Measurements from ENCODE around the gene SSTR1. TPM values are rescaled to one million over a fixed set of nuclear protein-coding genes. Genes with fewer than 3 reads are reported as not detected.
A peak's percentile ranks its signal among the peaks of the same experiment; 100 is the strongest.

SSTR1 gene, protein sequence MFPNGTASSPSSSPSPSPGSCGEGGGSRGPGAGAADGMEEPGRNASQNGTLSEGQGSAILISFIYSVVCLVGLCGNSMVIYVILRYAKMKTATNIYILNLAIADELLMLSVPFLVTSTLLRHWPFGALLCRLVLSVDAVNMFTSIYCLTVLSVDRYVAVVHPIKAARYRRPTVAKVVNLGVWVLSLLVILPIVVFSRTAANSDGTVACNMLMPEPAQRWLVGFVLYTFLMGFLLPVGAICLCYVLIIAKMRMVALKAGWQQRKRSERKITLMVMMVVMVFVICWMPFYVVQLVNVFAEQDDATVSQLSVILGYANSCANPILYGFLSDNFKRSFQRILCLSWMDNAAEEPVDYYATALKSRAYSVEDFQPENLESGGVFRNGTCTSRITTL
- total RNA-seq, result under 1 TPM in 3 of 4 donors, not detected in 1; 0.11 to 0.39 (median 0.13) TPM

DNA sequence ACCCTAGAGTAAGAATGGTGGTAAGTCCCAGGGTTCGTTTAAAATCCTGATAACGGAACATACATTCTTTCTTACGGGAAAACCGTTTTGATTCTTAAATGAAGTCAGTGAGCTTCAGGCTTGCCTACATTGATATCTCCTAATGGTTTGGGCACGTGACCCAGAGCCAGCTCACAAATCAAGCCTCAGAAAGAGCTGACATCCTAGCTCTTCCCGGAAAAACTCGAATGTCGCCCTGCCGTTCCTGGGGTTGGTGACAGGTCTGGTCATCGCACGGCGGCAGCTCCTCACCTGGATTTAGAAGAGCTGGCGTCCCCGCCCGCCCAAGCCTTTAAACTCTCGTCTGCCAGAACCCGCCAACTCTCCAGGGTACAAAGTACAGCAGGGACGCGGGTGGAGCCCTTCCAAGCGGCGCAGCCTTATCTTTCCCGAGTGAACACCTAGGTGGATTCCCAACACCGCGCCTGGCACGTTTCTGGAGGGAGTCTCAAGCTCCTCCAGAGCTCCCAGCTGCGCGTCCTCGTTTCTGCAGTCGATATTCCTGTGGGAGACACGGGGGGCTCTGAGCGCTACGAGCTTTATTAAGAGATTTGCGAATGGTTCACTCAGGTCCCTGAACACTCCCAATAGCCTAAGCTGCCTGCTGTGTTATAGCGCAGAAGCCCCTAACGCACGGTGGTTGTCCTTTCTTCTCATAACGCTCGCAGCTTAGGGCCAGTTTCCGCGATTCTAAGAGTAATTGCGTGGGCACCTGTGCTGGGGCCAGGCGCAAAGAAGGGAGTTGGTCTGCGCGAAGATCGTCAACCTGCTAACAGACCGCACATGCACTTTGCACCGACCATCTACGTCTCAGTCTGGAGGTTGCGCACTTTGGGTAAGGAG, at the start of gene SSTR1:
Gene SSTR1 (plus strand): TSS at position 169 of the 882 bp plus-strand sequence. CDS start 1,486 bp downstream, outside the sequence.
- Histone ChIP-seq H3K4me3 (replicated peaks in 1 of 3) (peak within 1 kb of the TSS in 1 of 3 donors; percentile 8), H3K27me3 (no peaks in the 10 kb centered on the region), H3K27ac (no peak within 1 kb of the TSS), H3K36me3 (no peaks in the 10 kb centered on the region), H3K4me1 (peaks cover 12 to 18% of the 10 kb centered on the region in 2 donors), H3K9me3 (no peaks in the 10 kb centered on the region)
- no peak for TF ChIP-seq POLR2A (IDR thresholded peaks at IDR 0.05)
- TF ChIP-seq, protein P1, sequence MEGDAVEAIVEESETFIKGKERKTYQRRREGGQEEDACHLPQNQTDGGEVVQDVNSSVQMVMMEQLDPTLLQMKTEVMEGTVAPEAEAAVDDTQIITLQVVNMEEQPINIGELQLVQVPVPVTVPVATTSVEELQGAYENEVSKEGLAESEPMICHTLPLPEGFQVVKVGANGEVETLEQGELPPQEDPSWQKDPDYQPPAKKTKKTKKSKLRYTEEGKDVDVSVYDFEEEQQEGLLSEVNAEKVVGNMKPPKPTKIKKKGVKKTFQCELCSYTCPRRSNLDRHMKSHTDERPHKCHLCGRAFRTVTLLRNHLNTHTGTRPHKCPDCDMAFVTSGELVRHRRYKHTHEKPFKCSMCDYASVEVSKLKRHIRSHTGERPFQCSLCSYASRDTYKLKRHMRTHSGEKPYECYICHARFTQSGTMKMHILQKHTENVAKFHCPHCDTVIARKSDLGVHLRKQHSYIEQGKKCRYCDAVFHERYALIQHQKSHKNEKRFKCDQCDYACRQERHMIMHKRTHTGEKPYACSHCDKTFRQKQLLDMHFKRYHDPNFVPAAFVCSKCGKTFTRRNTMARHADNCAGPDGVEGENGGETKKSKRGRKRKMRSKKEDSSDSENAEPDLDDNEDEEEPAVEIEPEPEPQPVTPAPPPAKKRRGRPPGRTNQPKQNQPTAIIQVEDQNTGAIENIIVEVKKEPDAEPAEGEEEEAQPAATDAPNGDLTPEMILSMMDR (IDR thresholded peaks at IDR 0.05), result no peak
- DNase-seq, result no peak
- intact Hi-C loops (cut with DNase I), result no loop called here
- 4 to 5% methylated on average over 35 to 49 of the region's 49 CpGs for WGBS, 2 donors

DNA sequence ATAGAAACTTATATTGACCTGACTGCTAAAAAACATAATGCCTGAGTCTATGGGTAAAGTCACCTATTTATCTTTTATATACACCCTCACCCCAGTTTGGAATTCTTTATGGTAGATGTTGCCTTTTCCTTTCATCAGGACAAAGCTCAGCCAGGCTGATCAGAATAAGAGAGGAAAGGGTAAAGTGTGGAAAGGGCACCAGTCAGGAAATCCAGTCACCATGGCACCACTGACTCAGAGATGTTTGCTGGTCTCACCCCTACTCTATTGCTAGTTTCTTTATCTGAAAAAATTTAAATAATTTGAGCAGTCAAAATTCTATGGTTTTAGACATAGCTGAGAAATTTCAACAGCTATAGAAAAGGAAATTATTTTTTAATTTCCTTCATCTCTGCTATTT, 49.2 kb upstream of the SSTR1 start:
- Histone ChIP-seq H3K27ac (no peak overlapping the region), H3K27me3 (no peaks in the 10 kb centered on the region), H3K36me3 (no peaks in the 10 kb centered on the region), H3K9me3 (no peaks in the 10 kb centered on the region), H3K4me3 (replicated peaks in 1 of 3) (no peak overlapping the region), H3K4me1 (no peaks in the 10 kb centered on the region)
- no peak for DNase-seq
- intact Hi-C loops (cut with DNase I), result no loop called here
- TF ChIP-seq, protein P1 (IDR thresholded peaks at IDR 0.05), result no peak
- TF ChIP-seq POLR2A (IDR thresholded peaks at IDR 0.05), result no peak

GRCh38 chr14:38168416-38168815, 39.3 kb upstream of the SSTR1 start:
- Histone ChIP-seq H3K4me3 (replicated peaks in 1 of 3) (no peak overlapping the region), H3K9me3 (no peaks in the 10 kb centered on the region), H3K36me3 (no peaks in the 10 kb centered on the region), H3K27me3 (no peaks in the 10 kb centered on the region), H3K27ac (no peak overlapping the region), H3K4me1 (peaks cover 7 to 10% of the 10 kb centered on the region in 2 donors)
- intact Hi-C loops (cut with DNase I), result no loop called here
- no peak for DNase-seq
- 37 to 62% methylated on average over 2 of the region's 2 CpGs for WGBS, 2 donors
- TF ChIP-seq POLR2A (IDR thresholded peaks at IDR 0.05), result no peak
- TF ChIP-seq, protein P1 (IDR thresholded peaks at IDR 0.05), result no peak

GRCh38 chr14:38171197-38171596, 36.5 kb upstream of the SSTR1 start:
- 26 to 28% methylated on average over 2 of the region's 2 CpGs for WGBS, 2 donors
- DNase-seq, result peak; percentile 84

More at GRCh38 chr14:38171197-38171596, 36.5 kb upstream of the SSTR1 start:
- no peaks in the 10 kb centered on the region for H3K36me3 ChIP-seq
- H3K9me3 ChIP-seq, result no peaks in the 10 kb centered on the region
- no peak overlapping the region for H3K4me3 ChIP-seq (replicated peaks in 1 of 3)
- peak overlapping the region in 1 of 3 donors; percentile 23 for H3K27ac ChIP-seq
- intact Hi-C loops (cut with DNase I), result no loop called here
- no peaks in the 10 kb centered on the region for H3K27me3 ChIP-seq
- peaks cover 7 to 10% of the 10 kb centered on the region in 2 donors for H3K4me1 ChIP-seq
- TF ChIP-seq POLR2A (IDR thresholded peaks at IDR 0.05), result no peak
- TF ChIP-seq, protein P1 (IDR thresholded peaks at IDR 0.05), result no peak
